ENCODE measurements around the gene ZNF771. TPM values are rescaled to one million over a fixed set of nuclear protein-coding genes. Genes with fewer than 3 reads are reported as not detected.
A peak's percentile ranks its signal among the peaks of the same experiment; 100 is the strongest.

Gene ZNF771
- total RNA-seq, 1 donor from 2014 or later, result 3.8 TPM

DNA sequence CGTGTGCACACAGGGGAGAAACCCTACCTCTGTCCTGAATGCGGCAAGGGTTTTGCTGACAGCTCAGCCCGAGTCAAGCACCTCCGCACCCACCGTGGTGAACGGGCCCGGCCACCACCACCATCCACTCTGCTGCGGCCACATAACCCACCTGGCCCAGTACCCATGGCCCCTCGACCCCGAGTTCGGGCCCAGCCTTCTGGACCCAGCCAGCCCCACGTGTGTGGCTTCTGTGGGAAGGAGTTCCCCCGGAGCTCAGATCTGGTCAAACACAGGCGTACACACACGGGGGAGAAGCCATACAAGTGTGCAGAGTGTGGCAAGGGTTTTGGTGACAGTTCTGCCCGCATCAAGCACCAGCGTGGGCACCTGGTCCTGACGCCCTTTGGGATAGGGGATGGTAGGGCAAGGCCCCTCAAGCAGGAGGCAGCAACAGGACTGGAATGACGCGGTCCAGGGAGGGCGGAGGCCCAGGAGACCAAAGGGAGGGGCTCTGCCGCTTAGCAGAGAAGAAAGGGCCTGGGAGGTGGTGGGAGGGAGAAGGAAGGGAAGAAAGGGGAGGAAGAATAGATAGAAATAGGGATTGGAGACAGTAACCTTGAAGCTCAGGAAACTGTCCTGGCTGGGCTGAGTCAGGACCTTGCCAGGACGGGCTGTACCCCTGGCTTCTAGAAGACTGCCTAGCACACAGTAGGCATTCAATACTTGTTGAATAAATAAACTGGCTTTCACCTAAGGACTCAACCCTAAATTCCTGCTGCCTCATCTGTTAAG lies 8.6 kb upstream of the ZNF771 start:
- DNase-seq (no peak), ATAC-seq (no peak)
- H3K27me3 ChIP-seq (ENCODE audit: low read depth), result no peaks in the 10 kb centered on the region
- no peak overlapping the region for H3K4me3 ChIP-seq
- peaks cover 18% of the 10 kb centered on the region for H3K36me3 ChIP-seq
- peak overlapping the region; percentile 80 for H3K27ac ChIP-seq
- H3K9me3 ChIP-seq, result no peaks in the 10 kb centered on the region
- TF ChIP-seq, protein P1, sequence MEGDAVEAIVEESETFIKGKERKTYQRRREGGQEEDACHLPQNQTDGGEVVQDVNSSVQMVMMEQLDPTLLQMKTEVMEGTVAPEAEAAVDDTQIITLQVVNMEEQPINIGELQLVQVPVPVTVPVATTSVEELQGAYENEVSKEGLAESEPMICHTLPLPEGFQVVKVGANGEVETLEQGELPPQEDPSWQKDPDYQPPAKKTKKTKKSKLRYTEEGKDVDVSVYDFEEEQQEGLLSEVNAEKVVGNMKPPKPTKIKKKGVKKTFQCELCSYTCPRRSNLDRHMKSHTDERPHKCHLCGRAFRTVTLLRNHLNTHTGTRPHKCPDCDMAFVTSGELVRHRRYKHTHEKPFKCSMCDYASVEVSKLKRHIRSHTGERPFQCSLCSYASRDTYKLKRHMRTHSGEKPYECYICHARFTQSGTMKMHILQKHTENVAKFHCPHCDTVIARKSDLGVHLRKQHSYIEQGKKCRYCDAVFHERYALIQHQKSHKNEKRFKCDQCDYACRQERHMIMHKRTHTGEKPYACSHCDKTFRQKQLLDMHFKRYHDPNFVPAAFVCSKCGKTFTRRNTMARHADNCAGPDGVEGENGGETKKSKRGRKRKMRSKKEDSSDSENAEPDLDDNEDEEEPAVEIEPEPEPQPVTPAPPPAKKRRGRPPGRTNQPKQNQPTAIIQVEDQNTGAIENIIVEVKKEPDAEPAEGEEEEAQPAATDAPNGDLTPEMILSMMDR (IDR thresholded peaks at IDR 0.05), result no peak
- peaks cover 47% of the 10 kb centered on the region for H3K4me1 ChIP-seq
- intact Hi-C loops (cut with DNase I), result no loop called here

- peaks cover 18% of the 10 kb centered on the region for H3K36me3 ChIP-seq
- H3K4me3 ChIP-seq, result peak overlapping the region; percentile 78
- peak overlapping the region; percentile 80 for H3K27ac ChIP-seq
- no peak for ATAC-seq
- H3K4me1 ChIP-seq, result peaks cover 39% of the 10 kb centered on the region
- no peaks in the 10 kb centered on the region for H3K27me3 ChIP-seq (ENCODE audit: low read depth)
- no peaks in the 10 kb centered on the region for H3K9me3 ChIP-seq
- DNase-seq, result no peak
- intact Hi-C loops (cut with DNase I), result no loop called here
- TF ChIP-seq, protein P1 (IDR thresholded peaks at IDR 0.05), result no peak
These were observed 7.8 kb upstream of the ZNF771 start for GRCh38 chr16:30399435-30400186.

DNA sequence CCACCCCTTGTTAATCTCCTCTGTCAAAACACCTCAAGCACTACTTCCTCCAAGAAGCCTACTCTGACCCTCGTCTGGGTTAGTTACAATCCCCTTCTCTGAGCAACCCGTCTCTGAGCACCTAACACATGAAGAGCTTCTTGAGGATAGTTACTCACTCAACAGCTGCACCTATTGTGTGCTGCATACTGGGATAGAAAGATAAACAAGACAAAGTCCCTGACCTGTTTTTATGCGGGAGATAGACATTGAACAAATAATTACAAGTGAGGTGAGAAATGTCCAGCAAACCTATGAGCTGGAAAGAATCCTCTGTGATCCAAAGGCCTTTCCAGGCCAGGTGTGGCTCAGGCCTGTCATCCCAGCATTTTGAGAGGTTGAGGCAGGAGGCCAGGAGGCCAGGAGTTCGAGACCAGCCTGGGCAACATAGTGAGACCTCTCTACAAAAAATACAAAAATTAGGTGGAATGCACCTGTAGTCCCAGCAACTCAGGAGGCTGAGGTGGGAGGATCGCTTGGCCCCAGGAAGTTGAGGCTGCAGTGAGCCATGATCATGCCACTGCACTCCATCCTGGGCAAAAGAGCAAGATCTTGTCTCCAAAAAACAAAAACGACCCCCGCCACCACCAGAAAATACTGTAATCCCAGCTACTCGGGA lies 5.5 kb upstream of the ZNF771 start:
- no peak for DNase-seq
- Histone ChIP-seq H3K9me3 (no peaks in the 10 kb centered on the region), H3K4me1 (peaks cover 28% of the 10 kb centered on the region), H3K27ac (no peak overlapping the region), H3K4me3 (no peak overlapping the region), H3K36me3 (peaks cover 18% of the 10 kb centered on the region), H3K27me3 (ENCODE audit: low read depth) (no peaks in the 10 kb centered on the region)
- peak in 1 of 2 donors; percentile 26 for ATAC-seq
- TF ChIP-seq, protein P1 (IDR thresholded peaks at IDR 0.05), result no peak
- intact Hi-C loops (cut with DNase I), result no loop called here

DNA sequence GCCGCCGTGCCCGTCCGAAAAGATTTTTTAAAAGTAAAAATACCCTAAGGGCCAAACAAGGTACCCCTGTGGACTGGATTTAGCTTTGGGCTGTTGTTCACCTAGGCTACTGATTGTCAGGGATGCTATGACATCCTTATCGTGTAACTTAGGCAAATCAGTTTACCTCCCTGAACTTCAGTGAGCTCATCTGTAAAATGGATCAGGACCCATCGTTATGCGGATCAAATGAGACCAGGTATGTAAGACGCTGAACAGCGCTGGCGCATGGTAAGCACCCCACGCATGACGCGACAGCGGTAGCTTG lies 658 bp upstream of the ZNF771 start:
- Histone ChIP-seq H3K27me3 (ENCODE audit: low read depth) (no peaks in the 10 kb centered on the region), H3K4me3 (peak overlapping the region; percentile 72), H3K36me3 (no peaks in the 10 kb centered on the region), H3K4me1 (peaks cover 27% of the 10 kb centered on the region), H3K27ac (peak overlapping the region; percentile 78), H3K9me3 (no peaks in the 10 kb centered on the region)
- ATAC-seq, result no peak
- DNase-seq, result no peak
- TF ChIP-seq, protein P1 (IDR thresholded peaks at IDR 0.05), result no peak
- intact Hi-C loops (cut with DNase I), result no loop called here

GRCh38 chr16:30407804-30408534 lies 563 bp downstream of the ZNF771 start:
- DNase-seq (no peak), ATAC-seq (peak in 1 of 2 donors; percentile 41)
- intact Hi-C loops (cut with DNase I), result no loop called here
- Histone ChIP-seq H3K36me3 (peaks cover 6% of the 10 kb centered on the region), H3K4me1 (peaks cover 27% of the 10 kb centered on the region), H3K27me3 (ENCODE audit: low read depth) (no peaks in the 10 kb centered on the region), H3K27ac (peak overlapping the region; percentile 78), H3K4me3 (peak overlapping the region; percentile 72), H3K9me3 (no peaks in the 10 kb centered on the region)
- TF ChIP-seq, protein P1 (IDR thresholded peaks at IDR 0.05), result no peak
